Measurements from ENCODE around the gene BTRC. TPM values are rescaled to one million over a fixed set of nuclear protein-coding genes. Genes with fewer than 3 reads are reported as not detected.

Gene BTRC
- total RNA-seq, 4 donors from 2014 or later: 14.7 to 23.0 (median 16.8) TPM

DNA sequence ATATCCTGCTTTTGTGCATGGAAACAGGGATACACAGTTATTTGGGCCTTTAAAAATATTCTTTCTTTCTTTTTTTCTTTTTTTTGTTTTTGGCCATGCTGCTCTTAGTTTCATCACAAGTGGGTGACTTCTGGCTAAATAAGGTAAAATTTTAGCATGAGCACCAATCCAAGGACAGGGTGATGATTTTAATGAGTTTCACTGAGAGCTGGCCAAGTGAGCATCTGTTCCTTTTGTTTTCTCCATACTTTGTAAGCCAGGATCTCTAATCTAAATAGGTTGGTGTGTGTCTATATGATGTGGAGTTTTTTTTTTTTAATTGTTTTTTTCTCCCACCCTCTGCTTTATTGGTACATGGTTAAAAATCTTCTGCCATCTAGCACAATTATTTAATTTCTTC, 127.3 kb downstream of the BTRC start:
- H3K4me3 ChIP-seq (ENCODE audit: low read depth, poor library complexity, severe bottlenecking): no peak overlapping the region
- intact Hi-C loops (cut with DNase I; ENCODE audit: low total_unique reads): no loop called here
- TF ChIP-seq POLR2A (IDR thresholded peaks at IDR 0.05): no peak
- TF ChIP-seq, protein P1, sequence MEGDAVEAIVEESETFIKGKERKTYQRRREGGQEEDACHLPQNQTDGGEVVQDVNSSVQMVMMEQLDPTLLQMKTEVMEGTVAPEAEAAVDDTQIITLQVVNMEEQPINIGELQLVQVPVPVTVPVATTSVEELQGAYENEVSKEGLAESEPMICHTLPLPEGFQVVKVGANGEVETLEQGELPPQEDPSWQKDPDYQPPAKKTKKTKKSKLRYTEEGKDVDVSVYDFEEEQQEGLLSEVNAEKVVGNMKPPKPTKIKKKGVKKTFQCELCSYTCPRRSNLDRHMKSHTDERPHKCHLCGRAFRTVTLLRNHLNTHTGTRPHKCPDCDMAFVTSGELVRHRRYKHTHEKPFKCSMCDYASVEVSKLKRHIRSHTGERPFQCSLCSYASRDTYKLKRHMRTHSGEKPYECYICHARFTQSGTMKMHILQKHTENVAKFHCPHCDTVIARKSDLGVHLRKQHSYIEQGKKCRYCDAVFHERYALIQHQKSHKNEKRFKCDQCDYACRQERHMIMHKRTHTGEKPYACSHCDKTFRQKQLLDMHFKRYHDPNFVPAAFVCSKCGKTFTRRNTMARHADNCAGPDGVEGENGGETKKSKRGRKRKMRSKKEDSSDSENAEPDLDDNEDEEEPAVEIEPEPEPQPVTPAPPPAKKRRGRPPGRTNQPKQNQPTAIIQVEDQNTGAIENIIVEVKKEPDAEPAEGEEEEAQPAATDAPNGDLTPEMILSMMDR (IDR thresholded peaks at IDR 0.05): no peak
- no peak for DNase-seq (ENCODE audit: low spot score in 2 of 2)

DNA sequence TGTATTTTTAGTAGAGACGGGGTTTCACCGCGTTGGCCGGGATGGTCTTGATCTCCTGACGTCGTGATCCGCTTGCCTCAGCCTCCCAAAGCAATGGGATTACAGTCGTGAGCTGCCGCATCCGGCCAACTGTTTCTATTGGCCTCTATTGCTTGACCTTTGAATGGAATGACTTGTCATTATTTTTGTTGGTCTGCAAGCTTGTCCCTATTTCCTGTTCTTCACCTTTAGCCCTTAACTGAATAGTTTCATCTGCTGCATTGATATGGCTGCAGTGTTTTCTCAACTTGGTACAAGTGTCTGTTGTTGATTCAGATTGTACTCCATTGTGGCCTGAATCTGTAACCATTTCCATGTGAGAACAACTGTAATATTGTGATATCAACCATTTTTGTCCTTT, 128.6 kb downstream of the BTRC start:
- intact Hi-C loops (cut with DNase I; ENCODE audit: low total_unique reads): no loop called here
- TF ChIP-seq POLR2A (IDR thresholded peaks at IDR 0.05): no peak
- TF ChIP-seq, protein P1 (IDR thresholded peaks at IDR 0.05): no peak
- H3K4me3 ChIP-seq (ENCODE audit: low read depth, poor library complexity, severe bottlenecking): no peak overlapping the region
- WGBS, 2 donors: 95 to 97% methylated on average over 10 of the region's 10 CpGs
- DNase-seq (ENCODE audit: low spot score in 2 of 2): no peak

DNA sequence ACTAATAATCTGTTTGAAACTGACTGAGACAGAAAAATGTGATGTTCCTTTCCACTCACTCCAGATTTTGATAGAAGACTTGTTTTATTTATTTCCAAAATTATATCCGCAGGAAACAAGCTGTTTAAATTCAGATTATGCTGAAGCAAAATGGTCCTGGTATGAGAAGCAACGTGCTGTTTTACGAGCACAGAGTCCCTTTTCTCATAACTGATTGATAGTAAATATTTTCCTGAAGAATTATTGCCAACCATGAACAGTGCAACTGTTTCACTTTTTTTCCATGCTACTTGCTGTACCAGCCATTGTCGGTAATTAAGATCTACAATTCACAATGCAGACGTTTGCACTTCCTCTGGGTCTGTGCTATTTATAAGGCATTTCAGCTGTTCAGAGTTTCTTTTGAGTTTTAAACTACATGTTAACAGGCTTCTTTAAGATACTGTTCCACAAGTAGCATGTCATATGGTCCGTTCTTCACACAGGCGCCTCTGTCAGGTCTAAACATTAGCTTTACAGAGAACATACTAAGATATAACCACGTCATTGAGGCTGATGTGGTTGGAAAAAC, 130.3 kb downstream of the BTRC start:
- 89 to 91% methylated on average over 8 of the region's 8 CpGs for whole genome bisulfite sequencing, 2 donors
- no peak for DNase-seq (ENCODE audit: low spot score in 2 of 2)
- no peak for TF ChIP-seq POLR2A (IDR thresholded peaks at IDR 0.05)
- TF ChIP-seq, protein P1 (IDR thresholded peaks at IDR 0.05): no peak
- H3K4me3 ChIP-seq (ENCODE audit: low read depth, poor library complexity, severe bottlenecking): no peak overlapping the region
- intact Hi-C loops (cut with DNase I; ENCODE audit: low total_unique reads): no loop called here

DNA sequence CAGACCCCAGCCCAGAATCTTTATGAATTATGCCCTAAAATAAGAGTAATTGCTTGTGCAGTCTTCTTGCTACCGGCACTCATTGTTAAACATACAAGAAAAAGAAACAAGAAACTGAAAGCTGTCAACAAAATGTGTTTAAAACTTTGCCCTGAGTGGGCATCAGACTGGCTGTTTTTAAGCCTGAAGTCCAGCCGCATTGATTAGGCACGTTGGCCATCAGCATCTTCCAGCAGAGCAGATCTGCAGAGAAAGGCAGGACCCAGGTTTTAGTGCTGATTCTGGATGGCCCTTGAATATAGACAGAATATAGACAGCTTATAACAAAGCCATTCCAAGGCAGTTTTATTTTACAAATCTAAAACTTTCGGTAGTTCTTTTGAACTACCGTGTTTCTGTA, 131.2 kb downstream of the BTRC start:
- no peak for DNase-seq (ENCODE audit: low spot score in 2 of 2)
- WGBS, 2 donors: 94 to 95% methylated on average over 5 of the region's 5 CpGs
- intact Hi-C loops (cut with DNase I; ENCODE audit: low total_unique reads): no loop called here
- no peak overlapping the region for H3K4me3 ChIP-seq (ENCODE audit: low read depth, poor library complexity, severe bottlenecking)
- no peak for TF ChIP-seq POLR2A (IDR thresholded peaks at IDR 0.05)
- TF ChIP-seq, protein P1 (IDR thresholded peaks at IDR 0.05): no peak

DNA sequence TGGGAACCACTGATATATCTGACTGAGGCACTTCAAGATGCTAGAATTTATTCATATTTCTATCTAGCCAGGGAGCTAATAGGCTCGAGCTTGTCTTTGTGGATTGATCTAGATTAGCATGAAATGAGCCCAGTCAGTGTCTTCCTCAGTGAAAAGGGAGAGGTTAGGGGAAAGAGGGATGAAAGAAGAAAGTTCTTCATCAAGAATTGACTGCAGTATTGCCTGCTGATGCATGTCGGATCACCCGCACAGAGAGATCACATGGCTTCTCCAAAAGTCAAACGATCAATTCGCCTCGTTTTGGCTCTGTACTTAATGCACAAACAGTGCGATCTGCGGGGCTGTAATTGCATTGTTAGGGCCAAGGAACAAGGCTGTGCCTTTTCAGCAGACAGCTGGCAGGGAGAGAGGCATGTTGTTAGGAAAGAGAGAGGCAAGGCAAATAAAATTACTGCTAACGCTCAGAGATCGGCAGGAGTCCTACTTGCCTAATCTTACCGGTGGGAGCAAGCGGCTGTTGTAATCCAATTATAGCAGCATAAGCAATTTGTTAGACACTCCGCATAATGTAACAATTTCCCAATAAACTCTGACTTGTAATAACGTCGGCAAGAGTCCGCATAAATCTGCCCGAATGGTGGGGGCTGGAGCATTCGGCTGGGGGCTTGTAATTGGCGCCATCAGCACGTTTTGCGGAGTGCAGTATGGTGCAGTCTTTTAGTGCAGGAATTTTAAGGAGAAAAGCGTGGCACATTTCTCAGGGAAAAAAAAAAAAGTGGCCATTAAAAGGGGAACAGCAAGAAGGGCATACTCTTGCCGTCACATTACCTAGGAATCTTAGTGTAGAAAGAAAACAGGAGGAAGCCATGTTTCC, 132.0 kb downstream of the BTRC start:
- H3K4me3 ChIP-seq (ENCODE audit: low read depth, poor library complexity, severe bottlenecking): no peak overlapping the region
- intact Hi-C loops (cut with DNase I; ENCODE audit: low total_unique reads): no loop called here
- no peak for TF ChIP-seq POLR2A (IDR thresholded peaks at IDR 0.05)
- TF ChIP-seq, protein P1 (IDR thresholded peaks at IDR 0.05): no peak
- WGBS, 2 donors: 73 to 79% methylated on average over 23 of the region's 23 CpGs
- DNase-seq (ENCODE audit: low spot score in 2 of 2): no peak

Data from lower leg skin (tissue), 4 donors.